GM18502 (cell line): ENCODE data around the gene TLNRD1.

Source experiments
- ATAC-seq: cut with Tn5 transposase; IDR thresholded peaks from one replicate; pipeline ENCODE4 v1.9.1; 2021; ENCODE audit warnings: mild to moderate bottlenecking; ENCODE audit not compliant: unreplicated experiment, poor library complexity

TLNRD1 gene

DNA sequence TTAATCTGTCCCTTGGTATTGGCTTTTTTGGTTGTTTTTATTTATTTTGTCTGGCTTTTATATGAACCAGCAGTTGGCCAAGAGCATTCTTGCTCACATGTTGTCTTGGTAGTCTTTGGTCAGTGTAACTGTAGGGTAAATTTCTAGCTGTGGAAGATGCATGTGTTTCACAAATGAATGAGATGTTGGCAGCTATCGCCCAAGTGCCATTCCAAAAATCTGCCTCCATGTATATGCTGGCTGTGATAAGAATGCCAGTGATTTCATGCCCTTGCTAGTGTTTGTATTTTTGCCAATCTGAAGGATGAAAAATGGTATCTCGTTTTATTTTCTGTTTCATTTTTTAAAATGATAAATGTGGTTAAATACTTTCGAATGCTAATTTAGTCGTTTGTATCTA, 50.1 kb downstream of the TLNRD1 start:
- no peak for ATAC-seq

GRCh38 chr15:81052046-81052445, 51.3 kb downstream of the TLNRD1 start:
- ATAC-seq = no peak

DNA sequence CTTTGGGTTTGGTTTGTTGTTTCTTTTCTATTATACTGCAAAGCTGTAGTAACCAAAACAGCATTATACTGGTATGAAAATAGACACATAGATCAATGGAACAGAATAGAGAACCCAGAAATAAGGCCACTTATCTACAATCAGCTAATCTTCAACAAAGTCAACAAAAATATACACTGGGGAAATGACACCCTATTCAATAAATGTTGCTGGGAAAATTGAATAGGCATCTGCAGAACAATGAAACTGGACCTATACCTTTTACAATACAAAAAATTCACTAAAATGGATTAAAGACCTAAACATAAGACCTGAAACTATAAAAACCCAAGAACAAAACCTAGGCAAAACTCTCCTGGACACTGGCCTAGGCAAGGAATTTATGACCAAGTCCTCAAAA, 52.9 kb downstream of the TLNRD1 start:
- ATAC-seq = no peak

- ATAC-seq = no peak
Observed at GRCh38 chr15:81054236-81054635, 53.5 kb downstream of the TLNRD1 start.
